ENCODE data around the gene ARRB1. TPM values are rescaled to one million over a fixed set of nuclear protein-coding genes. Genes with fewer than 3 reads are reported as not detected.

ARRB1 gene
- total RNA-seq (2013; cell fraction: nucleolus; rRNA removed): 30.0 and 32.4 TPM in 2 replicates
- total RNA-seq (2014; rRNA removed) (1.0 and 1.5 TPM in 2 replicates), total RNA-seq (2014; rRNA removed; fragmentation: Illumina TruSeq; extraction: Trizol) (2.3 TPM in 2 replicates), total RNA-seq (2021) (2.9 and 3.0 TPM in 2 replicates), polyA plus RNA-seq (2011; rRNA removed) (7.5 and 12.9 TPM in 2 replicates), polyA plus RNA-seq (2014; fragmentation: Illumina TruSeq; extraction: Trizol) (1.1 and 1.8 TPM in 2 replicates), polyA plus RNA-seq (2014; fragmentation: Nextera tagmentation; extraction: Ambion mirVana) (under 1 TPM; 0.42 TPM), polyA plus RNA-seq (2014; rRNA removed) (1.6 and 1.8 TPM in 2 replicates), polyA plus RNA-seq (2016; fragmentation: Nextera tagmentation; extraction: Ambion mirVana) (under 1 TPM; 0.39 to 0.42 TPM), polyA minus RNA-seq (2011; rRNA and poly(A)+ RNA removed) (47.7 and 49.8 TPM in 2 replicates), Bru-seq, nascent RNA (percentile 60 among the genes with signal in this experiment), BruChase-seq, experiment 1, labeled RNA remaining after a 6-hour chase (percentile 71 among the genes with signal in this experiment), BruChase-seq, experiment 2, labeled RNA remaining after a 2-hour chase (percentile 66 among the genes with signal in this experiment)
- polyA plus RNA-seq (2011; ENCODE audit: low read depth): 1.2 TPM
- 15.9 and 18.2 TPM in 2 replicates for polyA plus RNA-seq (2011; cell fraction: cytosol; rRNA removed)
- 15.6 and 17.4 TPM in 2 replicates for polyA plus RNA-seq (2011; cell fraction: nucleus; rRNA removed)
- polyA plus RNA-seq (2012): 1.4 and 2.4 TPM in 2 replicates
- 7.7 and 9.0 TPM in 2 replicates for polyA minus RNA-seq (2011; cell fraction: cytosol; rRNA and poly(A)+ RNA removed)
- polyA minus RNA-seq (2011; cell fraction: nucleus; rRNA and poly(A)+ RNA removed): 17.9 and 26.8 TPM in 2 replicates
- long read RNA-seq, experiment 1, transcript ARRB1-201 (15 exons, 1,895 nt): major isoform, 12 of 20 reads
- long read RNA-seq, experiment 1, partial matches to known transcripts: 3 of 20 reads
- long read RNA-seq, experiment 1, other reads (novel, unspliced or antisense): 5 of 20 reads
- long read RNA-seq, experiment 2, transcript ARRB1-201 (15 exons, 1,895 nt): major isoform, 5 of 8 reads
- long read RNA-seq, experiment 2, partial matches to known transcripts: 1 of 8 reads
- long read RNA-seq, experiment 2, other reads (novel, unspliced or antisense): 1 of 8 reads

GRCh38 chr11:75351541-75351790 is at the start of gene ARRB1:
TSS of gene ARRB1 (minus strand) at chr11:75351661. CDS start at chr11:75351607, 54 bp downstream.
- no peak for ATAC-seq
- Histone ChIP-seq H2AFZ (ENCODE audit: control insufficient read depth, low read depth, low read length) (peak within 1 kb of the TSS; percentile 71), H3K9me3 (replicated peaks; ENCODE audit: control insufficient read depth, insufficient read depth, low read length) (no peaks in the 10 kb centered on the region), H3K4me2 (ENCODE audit: control insufficient read depth, insufficient read depth) (peak within 1 kb of the TSS; percentile 92), H3K27me3 (replicated peaks in 1 of 2; ENCODE audit: control insufficient read depth in 2 of 2, insufficient read depth in 2 of 2, low read length in 1 of 2) (peaks cover 0 to 4% of the 10 kb centered on the region in 2 experiments; a peak in 1 of 4 replicates), H3K9ac (ENCODE audit: control insufficient read depth, insufficient read depth, low read length) (peak within 1 kb of the TSS; percentile 58), H3K4me1 (ENCODE audit: control insufficient read depth, insufficient read depth, low read length) (peaks cover 16% of the 10 kb centered on the region), H3K4me3 (peak within 1 kb of the TSS; percentile 73), H3K36me3 (ENCODE audit: control insufficient read depth in 2 of 2, insufficient read depth in 2 of 2, low read length in 1 of 2) (no peaks in the 10 kb centered on the region), H3K27ac (ENCODE audit: control insufficient read depth, insufficient read depth) (no peak within 1 kb of the TSS; the same call in 1 of the 2 replicates), H4K20me1 (ENCODE audit: control insufficient read depth, insufficient read depth) (no peaks in the 10 kb centered on the region), H3K79me2 (ENCODE audit: control insufficient read depth, insufficient read depth, low read length) (peaks cover 27% of the 10 kb centered on the region)
- RAD21 ChIA-PET (ENCODE audit: unreplicated experiment): interaction anchor here (1.4 to 3.3 kb wide), 3 partner anchors 11 to 93 kb away, joined by 3 to 14 read pairs (median 10); no protein-coding TSS in a partner anchor
- POLR2A ChIA-PET: interaction anchor here (0.8 to 2.2 kb wide), 2 partner anchors 11 to 19 kb away, joined by 3 to 8 read pairs; no protein-coding TSS in a partner anchor
- TF ChIP-seq MXI1 (IDR thresholded peaks at IDR 0.05; ENCODE audit: low read depth, low read length) (no peak), LARP7 (IDR thresholded peaks at IDR 0.05) (0 out of 2 replicates have a peak, but pooled peaks have one; percentile 2), EGR1 (IDR thresholded peaks at IDR 0.05; ENCODE audit: borderline replicate concordance in 1 of 2, low read depth in 2 of 2, low read length in 2 of 2) (0 out of 3 replicates have a peak, but pooled peaks of 1 of the 2 experiments have one; percentile 12), YY1 (IDR thresholded peaks at IDR 0.05; ENCODE audit: low read depth, low read length) (no peak), NR2C2 (IDR thresholded peaks at IDR 0.05; ENCODE audit: borderline replicate concordance, control insufficient read depth, insufficient read length, low read depth) (no peak), TAF1 (IDR thresholded peaks at IDR 0.05; ENCODE audit: borderline replicate concordance, low read depth, low read length) (no peak), GATAD2B (conservative IDR thresholded peaks at IDR 0.05; ENCODE audit: low read depth) (no peak), IKZF1 (conservative IDR thresholded peaks at IDR 0.05) (peak; percentile 56), NR2F1 (conservative IDR thresholded peaks at IDR 0.05) (no peak; the same call in 1 of the 2 replicates), PML (IDR thresholded peaks at IDR 0.05; ENCODE audit: low read length) (no peak), JUND (IDR thresholded peaks at IDR 0.05; ENCODE audit: low read depth, low read length) (no peak), POLR2AphosphoS2 (IDR thresholded peaks at IDR 0.05; ENCODE audit: low read depth, low read length) (no peak), TARDBP (IDR thresholded peaks at IDR 0.05; ENCODE audit: borderline replicate concordance) (no peak), RB1 (IDR thresholded peaks at IDR 0.05; ENCODE audit: borderline replicate concordance) (no peak), HDAC6 (IDR thresholded peaks at IDR 0.05; ENCODE audit: unreplicated experiment) (no peak), HDGF (IDR thresholded peaks at IDR 0.05) (no peak)
- BruUV-seq (replicated peaks): no TSS peak
- 2% methylated on average over 27 of the region's 38 CpGs for WGBS (ENCODE audit: insufficient coverage, insufficient replicate concordance, low lambda C conversion rate, missing lambda C conversion rate)
- SMC1A ChIA-PET (ENCODE audit: uncharacterized antibody, unreplicated experiment): no interaction called here
- no peak for FAIRE-seq
- CTCF ChIA-PET: interaction anchor here (2.0 to 4.4 kb wide), 3 partner anchors 11 to 71 kb away, joined by 8 to 25 read pairs (median 23); no protein-coding TSS in a partner anchor
- in situ Hi-C loops (cut with MboI): no loop called here
- DNase-seq (ENCODE audit: low read depth, low spot score): no peak
- intact Hi-C loops (cut with micrococcal nuclease; ENCODE audit: unreplicated experiment): no loop called here

All from GM12878 (cell line).